Caco-2 (cell line): ENCODE results near the gene RNGTT. TPM values are rescaled to one million over a fixed set of nuclear protein-coding genes. Genes with fewer than 3 reads are reported as not detected.

ENCODE experiments used
- BruUV-seq: library from RNA; stranded (reverse); fragments of 400-500 nt; replicated peaks from 2 replicates; lab custom pipeline; 2021; lab: Mats Ljungman, UMichigan
- CTCF ChIA-PET: fragments of 300-600 bp; sonication (Branson Sonifier 250); formaldehyde crosslinking; loops from one replicate; lab custom pipeline; 2022; ENCODE audit warnings: antibody characterized with exemption; lab: Charles Lee
- POLR2A ChIA-PET: fragments of 300-600 bp; sonication (Branson Sonifier 250); formaldehyde crosslinking; loops from one replicate; lab custom pipeline; 2022; ENCODE audit warnings: antibody characterized with exemption; lab: Charles Lee
- DNase-seq, 2 experiments: peaks; one replicate each; pipeline versions ENCODE4 v3.0.0 to v3.0.0-alpha.2; 2020 to 2022
- H3K27me3 ChIP-seq: replicated peaks from 2 replicates; pipeline ENCODE4 v1.6.0; 2011; ENCODE audit warnings: low read length; ENCODE audit not compliant: control insufficient read depth, insufficient read depth
- H3K36me3 ChIP-seq: 2 replicates; pipeline ENCODE4 v1.5.1; 2011; ENCODE audit warnings: low read length; ENCODE audit not compliant: control insufficient read depth, insufficient read depth
- H3K4me1 ChIP-seq: fragments of 250-450 bp; sonication (Bioruptor Pico); 2 replicates; pipeline ENCODE4 v1.5.1; 2020; ENCODE audit warnings: mild to moderate bottlenecking
- H3K4me3 ChIP-seq: 2 replicates; pipeline ENCODE4 v1.5.1; 2011; ENCODE audit warnings: low read depth, mild to moderate bottlenecking, control low read depth, low read length
- H3K9me3 ChIP-seq: fragments of 250-450 bp; sonication (Bioruptor Pico); 2 replicates; pipeline ENCODE4 v1.5.1; 2020; ENCODE audit warnings: mild to moderate bottlenecking, moderate library complexity
- H3K27ac Mint-ChIP-seq: one replicate; pipeline ENCODE4 v1.8.0; 2022; ENCODE audit warnings: mixed read lengths; ENCODE audit not compliant: unreplicated experiment
- H3K27me3 Mint-ChIP-seq: one replicate; pipeline ENCODE4 v1.8.0; 2022; ENCODE audit warnings: mixed read lengths; ENCODE audit not compliant: insufficient read depth, unreplicated experiment
- H3K36me3 Mint-ChIP-seq: one replicate; pipeline ENCODE4 v1.8.0; 2022; ENCODE audit warnings: mild to moderate bottlenecking, mixed read lengths; ENCODE audit not compliant: insufficient read depth, unreplicated experiment
- H3K4me1 Mint-ChIP-seq: one replicate; pipeline ENCODE4 v1.8.0; 2022; ENCODE audit warnings: low read depth, mixed read lengths; ENCODE audit not compliant: unreplicated experiment
- H3K4me3 Mint-ChIP-seq: one replicate; pipeline ENCODE4 v1.8.0; 2022; ENCODE audit warnings: mild to moderate bottlenecking, moderate library complexity, mixed read lengths; ENCODE audit not compliant: unreplicated experiment
- H3K9me3 Mint-ChIP-seq: one replicate; pipeline ENCODE4 v1.8.0; 2022; ENCODE audit warnings: mixed read lengths; ENCODE audit not compliant: unreplicated experiment
- CTCF ChIP-seq, 2 experiments: fragments of 200-600 bp in 1 of 2; IDR thresholded peaks; 1 replicate in 1 of 2; 2 replicates in 1 of 2; pipeline versions ENCODE4 v1.5.1 to v1.8.0; 2011 to 2022; ENCODE audit warnings: antibody characterized with exemption in 1 of 2, control low read depth in 1 of 2, inconsistent platforms in 1 of 2, low read depth in 1 of 2, low read length in 1 of 2, mild to moderate bottlenecking in 1 of 2, moderate library complexity in 1 of 2; ENCODE audit not compliant: insufficient read depth in 1 of 2, severe bottlenecking in 1 of 2, unreplicated experiment in 1 of 2
- intact Hi-C: fragments of 100-400 bp; cut with micrococcal nuclease; formaldehyde crosslinking; loops from one replicate; pipeline ENCODE4 v1.10.0; 2022; ENCODE audit not compliant: unreplicated experiment
- total RNA-seq: library from RNA; stranded (reverse); gene quantifications from 2 replicates; pipeline ENCODE4 v1.2.3, GENCODE V29; 2022

RNGTT gene
- total RNA-seq, 1 experiment from 2014 or later = 17.7 TPM

- Mint-ChIP-seq H3K4me1 (no peaks in the 10 kb centered on the region), H3K27me3 (no peaks in the 10 kb centered on the region), H3K36me3 (peaks cover 21% of the 10 kb centered on the region), H3K4me3 (no peak overlapping the region), H3K9me3 (peaks cover 15% of the 10 kb centered on the region), H3K27ac (no peak overlapping the region)
- CTCF ChIA-PET = no interaction called here
- Histone ChIP-seq H3K36me3 (0 out of 2 replicates have a peak, but pooled peaks cover 2% of the 10 kb centered on the region), H3K4me3 (no peak overlapping the region), H3K27me3 (no peaks in the 10 kb centered on the region), H3K4me1 (no peaks in the 10 kb centered on the region), H3K9me3 (peaks cover 7% of the 10 kb centered on the region; the same call in 1 of the 2 replicates)
- no peak for DNase-seq
- BruUV-seq = no TSS peak
- TF ChIP-seq CTCF (IDR thresholded peaks at IDR 0.05; ENCODE audit: insufficient read depth in 1 of 2, low read depth in 1 of 2, low read length in 1 of 2, severe bottlenecking in 1 of 2, unreplicated experiment in 1 of 2) = no peak
- intact Hi-C loops = no loop called here
- POLR2A ChIA-PET = no interaction called here
Measured at GRCh38 chr6:88806728-88807127, 156.7 kb downstream of the RNGTT start.

GRCh38 chr6:88804701-88805100, 158.7 kb downstream of the RNGTT start:
- H3K9me3 Mint-ChIP-seq = peaks cover 15% of the 10 kb centered on the region
- H3K36me3 Mint-ChIP-seq = peaks cover 21% of the 10 kb centered on the region
- H3K27me3 Mint-ChIP-seq = no peaks in the 10 kb centered on the region
- no peaks in the 10 kb centered on the region for H3K4me1 ChIP-seq
- H3K4me3 ChIP-seq = no peak overlapping the region
- 0 out of 2 replicates have a peak, but pooled peaks cover 2% of the 10 kb centered on the region for H3K36me3 ChIP-seq
- peaks cover 7% of the 10 kb centered on the region; the same call in 1 of the 2 replicates for H3K9me3 ChIP-seq
- ChIA-PET CTCF (no interaction called here), POLR2A (no interaction called here)
- no peaks in the 10 kb centered on the region for H3K27me3 ChIP-seq
- no peaks in the 10 kb centered on the region for H3K4me1 Mint-ChIP-seq
- H3K27ac Mint-ChIP-seq = no peak overlapping the region
- no peak overlapping the region for H3K4me3 Mint-ChIP-seq
- intact Hi-C loops = no loop called here
- no peak for TF ChIP-seq CTCF (IDR thresholded peaks at IDR 0.05; ENCODE audit: insufficient read depth in 1 of 2, low read depth in 1 of 2, low read length in 1 of 2, severe bottlenecking in 1 of 2, unreplicated experiment in 1 of 2)
- DNase-seq = no peak
- BruUV-seq = no TSS peak

- H3K9me3 Mint-ChIP-seq = no peaks in the 10 kb centered on the region
- ChIA-PET CTCF (no interaction called here), POLR2A (no interaction called here)
- intact Hi-C loops = no loop called here
- H3K27ac Mint-ChIP-seq = no peak overlapping the region
- no peak for TF ChIP-seq CTCF (IDR thresholded peaks at IDR 0.05; ENCODE audit: insufficient read depth in 1 of 2, low read depth in 1 of 2, low read length in 1 of 2, severe bottlenecking in 1 of 2, unreplicated experiment in 1 of 2)
- no peaks in the 10 kb centered on the region for H3K27me3 ChIP-seq
- no peak for DNase-seq
- H3K4me1 Mint-ChIP-seq = no peaks in the 10 kb centered on the region
- H3K27me3 Mint-ChIP-seq = no peaks in the 10 kb centered on the region
- no peaks in the 10 kb centered on the region for H3K36me3 ChIP-seq
- no peak overlapping the region for H3K4me3 ChIP-seq
- no TSS peak for BruUV-seq
- H3K36me3 Mint-ChIP-seq = peaks cover 6% of the 10 kb centered on the region
- no peak overlapping the region for H3K4me3 Mint-ChIP-seq
- H3K4me1 ChIP-seq = no peaks in the 10 kb centered on the region
- no peaks in the 10 kb centered on the region for H3K9me3 ChIP-seq
Measured at GRCh38 chr6:88785478-88785877, 177.9 kb downstream of the RNGTT start.
